Peyer's patch (tissue), 4 donors: ENCODE measurements around the gene TMEM106A.

Experiments
- POLR2A ChIP-seq, 2 donors: fragments of 450-650 bp; IDR thresholded peaks; one replicate each; pipeline ENCODE4 v1.5.1; 2017; ENCODE audit warnings: antibody characterized with exemption in 2 of 2, mild to moderate bottlenecking in 2 of 2, moderate library complexity in 2 of 2
- TF ChIP-seq, protein P1 (sequence below), 6 experiments: fragments of 450-650 bp in 4 of 6; fragments of 200-600 bp in 2 of 6; sonication (generic) in 1 of 6; IDR thresholded peaks; one replicate each; pipeline ENCODE4 v1.5.1; 2017 to 2019; ENCODE audit warnings: antibody characterized with exemption in 6 of 6, mild to moderate bottlenecking in 3 of 6, moderate library complexity in 1 of 6

- TF ChIP-seq, protein P1, sequence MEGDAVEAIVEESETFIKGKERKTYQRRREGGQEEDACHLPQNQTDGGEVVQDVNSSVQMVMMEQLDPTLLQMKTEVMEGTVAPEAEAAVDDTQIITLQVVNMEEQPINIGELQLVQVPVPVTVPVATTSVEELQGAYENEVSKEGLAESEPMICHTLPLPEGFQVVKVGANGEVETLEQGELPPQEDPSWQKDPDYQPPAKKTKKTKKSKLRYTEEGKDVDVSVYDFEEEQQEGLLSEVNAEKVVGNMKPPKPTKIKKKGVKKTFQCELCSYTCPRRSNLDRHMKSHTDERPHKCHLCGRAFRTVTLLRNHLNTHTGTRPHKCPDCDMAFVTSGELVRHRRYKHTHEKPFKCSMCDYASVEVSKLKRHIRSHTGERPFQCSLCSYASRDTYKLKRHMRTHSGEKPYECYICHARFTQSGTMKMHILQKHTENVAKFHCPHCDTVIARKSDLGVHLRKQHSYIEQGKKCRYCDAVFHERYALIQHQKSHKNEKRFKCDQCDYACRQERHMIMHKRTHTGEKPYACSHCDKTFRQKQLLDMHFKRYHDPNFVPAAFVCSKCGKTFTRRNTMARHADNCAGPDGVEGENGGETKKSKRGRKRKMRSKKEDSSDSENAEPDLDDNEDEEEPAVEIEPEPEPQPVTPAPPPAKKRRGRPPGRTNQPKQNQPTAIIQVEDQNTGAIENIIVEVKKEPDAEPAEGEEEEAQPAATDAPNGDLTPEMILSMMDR (IDR thresholded peaks at IDR 0.05) = no peak
- no peak for TF ChIP-seq POLR2A (IDR thresholded peaks at IDR 0.05)
Measured at GRCh38 chr17:43193251-43193650, 18.4 kb upstream of the TMEM106A start.
